Sigmoid colon (tissue), 7 donors: ENCODE results near the gene RSPO3. TPM values are rescaled to one million over a fixed set of nuclear protein-coding genes. Genes with fewer than 3 reads are reported as not detected.
"Not testable (repeated sequence)": the region's sequence is repeated elsewhere in the genome, so short reads cannot be mapped to it uniquely, and the experiment has no call there.

Source experiments
- DNase-seq: peaks from one replicate; pipeline ENCODE4 v3.0.0-alpha.2; 2019
- H3K27ac ChIP-seq, 4 donors: fragments of 200-600 bp; sonication (generic); one replicate each; pipeline ENCODE4 v1.5.1; 2016 to 2019; ENCODE audit warnings: mild to moderate bottlenecking in 1 of 4
- H3K27me3 ChIP-seq, 3 donors: fragments of 200-600 bp; sonication (generic); one replicate each; pipeline ENCODE4 v1.5.1; 2019; ENCODE audit warnings: mild to moderate bottlenecking in 1 of 3
- H3K36me3 ChIP-seq, 4 donors: fragments of 200-600 bp; sonication (generic); one replicate each; pipeline ENCODE4 v1.5.1; 2016 to 2019
- H3K4me1 ChIP-seq, 4 donors: fragments of 200-600 bp; sonication (generic); one replicate each; pipeline ENCODE4 v1.5.1; 2017 to 2019
- H3K4me3 ChIP-seq, 4 donors: fragments of 200-600 bp; sonication (generic); one replicate each; pipeline ENCODE4 v1.5.1; 2017 to 2019; ENCODE audit warnings: mild to moderate bottlenecking in 2 of 4, moderate library complexity in 1 of 4
- H3K9me3 ChIP-seq, 4 donors: fragments of 200-600 bp in 3 of 4; sonication (generic) in 3 of 4; one replicate each; pipeline versions ENCODE4 v1.5.1 to v1.6.1; 2013 to 2019
- CTCF ChIP-seq, 4 experiments: fragments of 450-650 bp in 3 of 4; fragments of 200-600 bp in 1 of 4; IDR thresholded peaks; one replicate each; pipeline ENCODE4 v1.5.1; 2016 to 2019; ENCODE audit warnings: antibody characterized with exemption in 4 of 4, mild to moderate bottlenecking in 3 of 4, moderate library complexity in 2 of 4
- EP300 ChIP-seq, 4 donors: sonication (generic); formaldehyde crosslinking; IDR thresholded peaks; one replicate each; pipeline ENCODE4 v1.6.1; 2017; ENCODE audit warnings: antibody characterized with exemption in 4 of 4
- POLR2A ChIP-seq, 2 donors: fragments of 450-650 bp; IDR thresholded peaks; one replicate each; pipeline ENCODE4 v1.6.1; 2016; ENCODE audit warnings: antibody characterized with exemption in 2 of 2, mild to moderate bottlenecking in 2 of 2, moderate library complexity in 2 of 2
- POLR2AphosphoS5 ChIP-seq, 4 donors: sonication (generic); formaldehyde crosslinking; IDR thresholded peaks; one replicate each; pipeline ENCODE4 v1.6.1; 2017; ENCODE audit warnings: antibody characterized with exemption in 4 of 4
- WGBS, 2 donors: extraction: QIAGEN DNeasy Blood & Tissue Kit; methylation state at CpG; one replicate each; pipeline ENCODE4 v1.1.7; 2013; 5-methylcytosine and 5-hydroxymethylcytosine counted together
- intact Hi-C: fragments of 100-400 bp; cut with DNase I; formaldehyde crosslinking; loops from one replicate; pipeline ENCODE4 v1.15.1; 2023
- polyA plus RNA-seq, 3 donors: library from polyadenylated mRNA; stranded (reverse); fragments of 200-250 nt; gene quantifications; one replicate each; pipeline ENCODE4 v1.2.3, GENCODE V29; 2013
- total RNA-seq, 4 donors: library from RNA; depleted of rRNA; stranded (reverse); fragments of >200 nt; gene quantifications; one replicate each; pipeline ENCODE4 v1.1.0, GENCODE V29; 2016
- donor health status: healthy with polysubstance abuse.
- donor health status: Bipolar disorder and iron deficiency.
- donor health status: healthy.

The RSPO3 gene
- total and polyA plus RNA-seq, 7 donors = 0.69 to 17.4 (median 10.8) TPM

- Histone ChIP-seq H3K27ac (no peak overlapping the region), H3K4me3 (no peak overlapping the region), H3K9me3 (no peaks in the 10 kb centered on the region), H3K27me3 (no peaks in the 10 kb centered on the region), H3K4me1 (no peaks in the 10 kb centered on the region), H3K36me3 (no peaks in the 10 kb centered on the region)
- 61 to 74% methylated on average over 6 of the region's 6 CpGs for WGBS, 2 donors
- no peak for TF ChIP-seq POLR2A (IDR thresholded peaks at IDR 0.05)
- no peak for TF ChIP-seq EP300 (IDR thresholded peaks at IDR 0.05)
- no peak for TF ChIP-seq POLR2AphosphoS5 (IDR thresholded peaks at IDR 0.05)
- TF ChIP-seq CTCF (IDR thresholded peaks at IDR 0.05) = no peak
- DNase-seq = no peak
- intact Hi-C loops = no loop called here
Measured at GRCh38 chr6:127210725-127211124, 92.3 kb downstream of the RSPO3 start.

GRCh38 chr6:127212376-127212775 lies 93.9 kb downstream of the RSPO3 start:
- Histone ChIP-seq H3K4me1 (no peaks in the 10 kb centered on the region), H3K27ac (no peak overlapping the region), H3K9me3 (no peaks in the 10 kb centered on the region), H3K4me3 (no peak overlapping the region), H3K36me3 (no peaks in the 10 kb centered on the region), H3K27me3 (no peaks in the 10 kb centered on the region)
- TF ChIP-seq CTCF (IDR thresholded peaks at IDR 0.05) (no peak), EP300 (IDR thresholded peaks at IDR 0.05) (no peak), POLR2AphosphoS5 (IDR thresholded peaks at IDR 0.05) (no peak), POLR2A (IDR thresholded peaks at IDR 0.05) (no peak)
- intact Hi-C loops = no loop called here
- DNase-seq = no peak

- H3K27ac ChIP-seq, H3K36me3 ChIP-seq, H3K4me3 ChIP-seq, H3K4me1 ChIP-seq, H3K27me3 ChIP-seq, DNase-seq, intact Hi-C loops, H3K9me3 ChIP-seq: not testable (repeated sequence)
- WGBS, 2 donors = 93 to 95% methylated on average over 13 of the region's 13 CpGs
Measured at GRCh38 chr6:127214032-127214431, 95.6 kb downstream of the RSPO3 start.

GRCh38 chr6:127214531-127214930 lies 96.1 kb downstream of the RSPO3 start:
- H3K9me3 ChIP-seq, H3K27me3 ChIP-seq, H3K4me3 ChIP-seq, DNase-seq, H3K27ac ChIP-seq, H3K4me1 ChIP-seq, H3K36me3 ChIP-seq, intact Hi-C loops: not testable (repeated sequence)
- 95 to 96% methylated on average over 31 of the region's 31 CpGs for WGBS, 2 donors

- Histone ChIP-seq H3K4me1 (no peaks in the 10 kb centered on the region), H3K27me3 (no peaks in the 10 kb centered on the region), H3K27ac (no peak overlapping the region), H3K4me3 (no peak overlapping the region), H3K9me3 (no peaks in the 10 kb centered on the region), H3K36me3 (no peaks in the 10 kb centered on the region)
- intact Hi-C loops = no loop called here
- DNase-seq = no peak
- TF ChIP-seq CTCF (IDR thresholded peaks at IDR 0.05) (no peak), POLR2AphosphoS5 (IDR thresholded peaks at IDR 0.05) (no peak), EP300 (IDR thresholded peaks at IDR 0.05) (no peak), POLR2A (IDR thresholded peaks at IDR 0.05) (no peak)
- WGBS, 2 donors = 27 to 71% methylated on average over 1 of the region's 1 CpG
Measured at GRCh38 chr6:127215931-127216330, 97.5 kb downstream of the RSPO3 start.
